GM19372 (cell line): Measurements from ENCODE around the gene CDH24.

ENCODE experiments used
- ATAC-seq: cut with Tn5 transposase; IDR thresholded peaks from one replicate; pipeline ENCODE4 v1.9.1; 2021; ENCODE audit warnings: mild to moderate bottlenecking, low read depth, moderate library complexity; ENCODE audit not compliant: unreplicated experiment

Gene CDH24

DNA sequence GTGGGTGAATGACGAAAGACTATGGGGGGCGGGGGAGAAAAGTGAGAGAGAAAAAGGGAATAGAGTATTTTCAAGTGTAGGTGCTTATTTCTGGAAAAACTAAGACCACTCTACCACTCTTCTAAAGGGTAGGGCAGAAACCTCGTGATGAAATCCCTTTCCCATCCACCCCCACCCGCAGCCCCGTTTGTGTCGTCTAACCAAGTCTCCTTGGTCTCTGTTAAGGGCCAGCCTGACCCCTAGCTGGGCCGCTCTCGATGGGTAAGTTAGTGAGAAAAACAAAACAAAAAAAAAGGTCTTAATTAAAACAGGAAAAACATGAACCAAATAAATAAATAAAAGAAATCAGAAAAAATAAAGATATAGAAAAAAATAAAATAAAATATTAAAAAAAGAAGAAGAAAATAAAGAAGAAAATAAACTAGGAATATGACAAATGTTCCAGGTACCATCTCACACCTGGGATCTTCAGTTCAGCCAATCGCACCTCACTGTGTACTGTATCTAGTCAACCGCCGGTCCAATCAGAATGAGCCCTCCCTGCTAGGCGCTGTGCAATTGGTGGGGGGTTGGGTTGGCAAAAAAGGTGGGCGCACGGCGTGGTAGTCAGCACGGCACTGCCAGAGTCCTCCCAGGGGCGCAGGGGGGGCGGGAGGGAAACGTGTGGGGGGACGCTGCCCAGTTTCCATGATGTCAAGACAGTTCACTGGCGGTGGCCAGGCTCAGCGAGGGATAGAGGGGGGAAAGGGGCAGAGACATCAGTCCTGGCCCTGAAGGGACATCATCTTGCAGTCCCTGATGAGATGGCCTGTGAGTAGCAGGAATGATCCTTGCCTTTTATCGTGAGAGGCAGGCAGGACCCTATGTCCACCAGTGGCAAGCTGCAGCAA is 9.8 kb upstream of the CDH24 start:
- no peak for ATAC-seq

- no peak for ATAC-seq
Measured at GRCh38 chr14:23066368-23066767, 9.0 kb upstream of the CDH24 start.

GRCh38 chr14:23063601-23064000 is 6.3 kb upstream of the CDH24 start:
- ATAC-seq, result no peak

GRCh38 chr14:23062002-23062401 is 4.7 kb upstream of the CDH24 start:
- no peak for ATAC-seq

DNA sequence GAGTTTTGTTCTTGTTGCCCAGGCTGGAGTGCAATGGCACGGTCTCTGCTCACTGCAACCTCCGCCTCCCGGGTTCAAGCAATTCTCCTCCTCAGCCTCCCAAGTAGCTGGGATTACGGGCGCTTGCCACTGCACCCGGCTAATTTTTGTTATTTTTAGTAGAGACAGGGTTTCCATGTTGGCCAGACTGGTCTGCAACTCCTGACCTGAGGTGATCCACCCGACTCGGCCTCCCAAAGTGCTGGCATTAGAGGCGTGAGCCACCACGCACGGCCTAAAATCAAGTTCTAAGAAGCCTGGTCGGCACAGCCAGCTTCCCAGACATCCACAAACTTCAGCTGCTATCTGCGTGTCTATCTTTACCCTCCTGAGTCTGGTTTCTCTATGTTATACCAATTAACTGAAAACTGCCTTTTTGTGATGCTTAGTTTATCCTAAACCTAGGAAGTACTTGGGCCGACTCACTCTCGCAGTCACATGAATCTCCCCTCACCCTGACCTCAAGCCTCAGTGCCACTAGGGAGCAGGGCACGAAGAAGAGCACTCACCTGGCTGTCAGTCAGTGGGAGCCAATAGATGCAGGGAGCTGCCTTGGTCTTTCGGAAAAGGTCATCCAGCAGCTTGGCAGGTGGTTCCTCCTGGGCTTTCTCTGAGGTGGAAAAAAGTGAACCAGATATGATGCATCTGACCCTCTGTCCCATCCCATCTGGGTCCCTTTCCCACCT is 3.4 kb upstream of the CDH24 start:
- no peak for ATAC-seq

DNA sequence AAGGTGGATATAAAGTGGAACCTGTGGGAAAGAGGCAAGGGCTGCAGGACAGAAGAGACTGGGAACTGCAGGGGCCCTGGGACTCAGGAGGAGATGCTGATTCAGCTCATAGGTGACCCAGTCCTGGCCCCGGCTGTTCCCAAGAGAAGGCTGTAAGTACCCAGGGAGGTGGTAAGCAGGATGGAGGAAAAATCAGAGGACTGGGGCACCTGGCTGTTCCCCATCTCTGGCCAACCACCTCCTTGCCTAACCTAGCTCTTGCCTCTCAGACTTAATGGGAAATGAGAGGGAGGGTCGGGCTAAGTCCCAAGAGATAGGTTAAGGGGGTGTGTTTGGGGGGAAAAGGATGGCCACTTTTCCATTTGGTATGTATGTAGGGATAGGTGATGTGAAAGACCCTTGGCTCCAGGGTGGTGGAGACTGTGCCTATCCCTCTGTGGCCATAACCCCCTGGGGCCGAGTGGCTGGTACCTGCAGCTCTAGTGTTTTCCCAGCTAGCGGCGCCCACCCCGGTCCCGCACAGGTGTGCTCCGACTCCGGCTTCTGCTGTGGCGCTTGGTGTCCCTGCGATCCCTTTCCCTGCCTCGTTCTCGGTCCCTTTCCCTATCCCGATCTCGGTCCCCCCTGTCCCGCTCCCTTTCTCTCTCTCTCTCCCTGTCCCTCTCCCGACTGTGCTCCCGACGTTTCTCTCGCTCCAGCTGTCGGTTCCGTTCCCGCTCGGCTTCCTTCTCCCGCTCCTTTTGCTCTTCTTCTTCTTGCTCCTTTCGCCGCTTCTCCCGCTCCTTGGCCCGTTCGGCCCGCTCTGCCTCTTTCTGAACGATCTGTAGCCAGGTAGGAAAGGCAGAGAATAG is 1.6 kb upstream of the CDH24 start:
- ATAC-seq, result no peak

DNA sequence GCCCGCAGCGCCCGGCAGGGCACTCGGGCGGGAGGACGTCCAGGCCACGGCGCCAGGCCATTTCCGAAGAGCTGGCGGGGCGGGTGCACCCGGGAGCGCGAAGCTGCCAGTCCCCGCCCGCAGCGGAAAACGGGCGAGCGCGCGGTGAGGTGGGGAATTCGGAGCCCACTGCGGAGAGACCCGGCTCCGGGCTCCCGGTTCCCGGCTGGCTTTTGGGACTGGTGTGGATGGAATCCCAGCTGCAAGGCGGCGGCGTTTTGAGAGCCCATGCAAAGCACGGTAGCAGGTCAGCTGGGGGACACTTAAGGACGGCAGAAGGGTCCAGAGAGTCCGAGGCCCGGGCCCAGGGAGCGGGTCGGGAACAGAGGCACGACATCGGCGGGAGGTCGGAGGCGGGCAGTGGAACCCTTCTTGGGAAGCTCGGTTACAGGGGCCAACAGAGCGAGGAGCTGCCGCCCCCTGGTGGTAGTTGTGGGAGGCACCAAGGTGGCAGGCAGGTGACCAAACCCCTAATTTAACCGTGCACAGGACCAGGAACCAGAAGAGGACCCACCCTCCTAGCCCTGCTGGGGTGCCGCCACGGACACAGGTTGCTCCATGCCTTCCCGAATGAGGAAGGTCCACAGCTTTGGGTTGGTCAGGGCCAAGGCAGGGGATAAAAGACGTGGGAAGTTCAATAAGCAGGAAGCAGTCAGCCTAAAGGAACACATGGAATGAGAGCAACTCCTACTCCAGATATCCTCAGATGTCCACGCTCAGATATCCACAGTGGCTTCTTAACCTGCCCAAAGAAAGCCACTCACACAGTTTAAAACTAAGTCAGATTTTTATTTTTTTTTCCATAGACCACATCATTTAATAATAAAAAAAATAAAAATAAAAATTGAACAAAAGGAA is 685 bp upstream of the CDH24 start:
- ATAC-seq, result peak; percentile 53

GRCh38 chr14:23056145-23056955 is 970 bp downstream of the CDH24 start:
- peak; percentile 52 for ATAC-seq

DNA sequence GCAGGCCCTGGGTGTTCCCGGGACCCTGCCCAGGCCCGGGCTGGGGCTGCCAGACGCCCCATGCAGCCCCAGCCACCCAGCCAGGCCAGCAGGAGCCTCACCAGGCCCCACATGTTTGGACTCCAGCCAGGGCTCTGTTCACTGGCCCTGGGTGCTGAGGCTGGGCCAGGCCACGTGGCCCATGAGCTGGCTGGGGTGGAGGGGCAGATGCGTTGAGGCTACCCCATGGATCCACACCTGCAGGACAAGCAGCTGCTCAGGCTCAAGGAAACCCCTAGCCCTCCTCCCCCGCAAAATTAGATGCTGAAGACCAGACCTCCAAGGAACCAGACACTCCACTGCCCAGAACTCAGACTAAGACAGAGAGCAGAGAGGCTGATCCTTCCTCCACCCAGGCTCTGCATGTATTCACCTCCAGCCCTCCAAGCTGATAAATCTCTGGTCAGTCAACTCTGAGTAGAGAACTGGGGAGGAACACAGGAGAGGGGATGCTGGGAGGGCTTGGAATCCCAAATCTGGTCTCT is 1.6 kb downstream of the CDH24 start:
- ATAC-seq, result no peak

- ATAC-seq, result no peak
Measured at GRCh38 chr14:23055147-23055550, 2.2 kb downstream of the CDH24 start.

GRCh38 chr14:23054000-23054811 is 3.1 kb downstream of the CDH24 start:
- no peak for ATAC-seq

- ATAC-seq, result no peak
Measured at GRCh38 chr14:23053426-23053825, 3.9 kb downstream of the CDH24 start.

DNA sequence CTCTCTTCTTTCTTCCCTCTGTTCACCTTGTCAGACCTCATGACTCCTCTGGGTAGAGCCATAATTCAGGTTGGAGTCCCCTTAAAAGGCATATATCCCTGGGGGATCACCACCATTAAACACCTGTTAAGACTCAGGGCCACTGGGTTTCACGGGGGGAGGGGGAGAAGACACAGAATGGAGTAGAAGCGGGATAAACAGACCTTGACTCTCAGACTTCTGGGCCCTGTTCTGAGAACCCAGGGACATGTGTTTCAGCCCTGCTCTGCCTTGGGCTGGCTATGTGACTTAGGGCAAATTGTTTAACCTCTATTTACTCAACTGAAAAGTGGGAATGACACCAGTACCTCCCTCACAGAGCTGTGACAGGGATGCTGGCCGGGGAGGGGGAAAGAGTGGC is 4.6 kb downstream of the CDH24 start:
- ATAC-seq, result no peak

DNA sequence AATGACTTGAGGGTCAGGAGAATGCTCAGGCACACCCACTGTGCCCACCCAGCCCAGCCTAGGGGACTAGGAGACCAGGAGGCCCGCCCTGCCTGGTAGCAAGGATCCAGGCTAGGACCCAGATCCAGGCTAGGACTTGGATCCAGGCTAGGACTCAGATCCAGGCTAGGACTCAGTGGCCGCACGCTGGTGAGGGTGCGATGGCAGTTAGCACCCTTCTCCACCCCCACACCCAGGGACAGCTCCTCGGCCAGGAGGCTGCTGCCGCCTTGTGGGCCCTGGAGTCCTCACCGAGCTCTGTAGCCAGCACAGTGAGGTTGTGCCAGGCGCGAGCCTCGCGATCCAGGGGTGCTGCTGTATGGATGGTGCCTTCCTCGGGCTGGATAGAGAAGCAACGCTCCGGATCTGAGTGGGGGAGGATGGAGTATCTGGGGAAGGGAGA is 5.1 kb downstream of the CDH24 start:
- no peak for ATAC-seq

DNA sequence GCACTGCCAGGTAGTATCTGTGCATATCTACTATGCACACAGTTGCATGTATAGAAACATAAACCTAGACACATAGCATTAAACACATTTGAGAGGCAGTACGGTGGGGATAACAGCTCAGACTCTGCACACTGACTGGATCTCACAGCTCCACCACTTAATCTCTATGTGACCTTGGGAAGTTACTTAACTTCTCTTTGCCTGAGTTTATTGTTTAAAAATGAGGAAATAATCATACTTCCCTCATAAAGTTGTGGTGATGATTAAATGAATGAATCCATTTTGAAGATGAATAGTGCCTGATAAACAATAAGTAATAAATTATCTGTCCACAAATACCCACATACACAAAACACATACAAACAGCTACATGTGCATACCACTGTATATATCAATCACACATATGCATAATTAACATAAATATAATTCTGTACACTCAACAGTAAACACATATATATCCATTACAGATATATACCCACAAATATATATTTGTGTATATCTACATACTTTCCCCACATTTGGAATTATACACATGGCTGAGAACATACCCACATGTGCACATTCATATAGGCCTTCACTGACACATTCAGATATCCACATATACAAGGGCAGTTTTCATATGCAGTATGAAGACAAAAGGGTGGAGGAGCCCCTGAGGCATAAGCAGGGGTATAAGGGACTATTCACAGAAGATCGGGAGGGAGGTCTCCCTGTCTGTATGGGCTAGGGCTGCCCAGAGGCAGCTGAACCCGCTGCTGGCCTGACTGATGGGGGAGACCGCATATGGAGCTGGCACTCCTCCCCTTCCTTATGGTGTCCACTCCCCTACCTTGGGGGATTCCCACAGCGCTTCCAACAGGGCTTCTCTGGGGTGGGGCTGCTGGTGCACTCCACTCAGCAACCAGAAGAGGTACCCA is 5.9 kb downstream of the CDH24 start:
- no peak for ATAC-seq

DNA sequence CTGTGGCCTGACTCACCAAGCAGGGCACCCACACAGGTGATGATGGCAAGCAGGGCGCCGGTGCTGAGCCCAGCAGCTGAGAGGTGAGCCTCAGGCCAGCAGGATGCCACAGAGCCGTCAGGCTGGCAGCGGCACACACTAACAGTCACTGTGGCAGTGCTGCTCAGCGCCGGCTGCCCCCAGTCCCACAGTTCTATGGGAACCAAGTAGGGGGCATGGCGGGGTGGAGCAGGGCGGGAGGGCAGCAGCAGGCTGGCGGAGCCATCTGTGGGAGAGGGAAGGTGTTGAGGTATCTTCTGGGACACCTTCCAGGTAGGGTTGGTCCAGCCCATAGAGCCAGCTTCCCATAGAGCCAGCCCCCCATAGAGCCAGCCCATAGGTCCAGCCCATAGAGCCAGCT is 8.3 kb downstream of the CDH24 start:
- ATAC-seq, result no peak
